Keratinocyte (primary cell): ENCODE measurements around the gene RBP5. TPM values are rescaled to one million over a fixed set of nuclear protein-coding genes. Genes with fewer than 3 reads are reported as not detected.

Source experiments
- DNase-seq: peaks from one replicate; pipeline ENCODE4 v3.0.0-alpha.2; 2011; ENCODE audit warnings: low read depth, missing footprints, low spot score
- FAIRE-seq: peaks from 2 replicates; lab custom pipeline; 2011; peaks lifted over from hg19 to GRCh38; lab: Jason Lieb, UNC
- H2AFZ ChIP-seq: 2 replicates; pipeline ENCODE4 v1.6.0; 2012; ENCODE audit warnings: low read length, control low read depth, inconsistent platforms; ENCODE audit not compliant: control insufficient read depth
- H3K27ac ChIP-seq: 2 replicates; pipeline ENCODE4 v1.5.1; 2011; ENCODE audit warnings: low read length; ENCODE audit not compliant: control insufficient read depth, insufficient read depth
- H3K27me3 ChIP-seq: 3 replicates; pipeline ENCODE4 v1.6.0; 2011; ENCODE audit warnings: low read length; ENCODE audit not compliant: control insufficient read depth, insufficient read depth; ENCODE audit errors: extremely low read depth
- H3K36me3 ChIP-seq, 2 experiments: 2 replicates in 1 of 2; 3 replicates in 1 of 2; pipeline ENCODE4 v1.5.1; 2011; ENCODE audit warnings: low read length in 2 of 2, mild to moderate bottlenecking in 1 of 2; ENCODE audit not compliant: control insufficient read depth in 2 of 2, insufficient read depth in 2 of 2; ENCODE audit errors: extremely low read depth in 1 of 2
- H3K4me1 ChIP-seq: 3 replicates; pipeline ENCODE4 v1.5.1; 2011; ENCODE audit warnings: low read length; ENCODE audit not compliant: control insufficient read depth, insufficient read depth; ENCODE audit errors: extremely low read depth
- H3K4me2 ChIP-seq: 3 replicates; pipeline ENCODE4 v1.6.0; 2011; ENCODE audit warnings: low read depth, low read length; ENCODE audit not compliant: control insufficient read depth, insufficient read depth; ENCODE audit errors: extremely low read depth
- H3K4me3 ChIP-seq, 3 experiments: fragments of 200-600 bp in 1 of 3; sonication (generic) in 1 of 3; 2 replicates in 2 of 3; 3 replicates in 1 of 3; pipeline ENCODE4 v1.5.1; 2011 to 2016; ENCODE audit warnings: low read length in 3 of 3, mild to moderate bottlenecking in 3 of 3, control low read depth in 2 of 3, inconsistent platforms in 1 of 3, low read depth in 1 of 3, mixed read lengths in 1 of 3, mixed run types in 1 of 3, moderate library complexity in 1 of 3; ENCODE audit not compliant: control insufficient read depth in 2 of 3, insufficient read depth in 2 of 3; ENCODE audit errors: extremely low read depth in 1 of 3
- H3K79me2 ChIP-seq: 2 replicates; pipeline ENCODE4 v1.6.0; 2012; ENCODE audit warnings: low read length; ENCODE audit not compliant: control insufficient read depth, insufficient read depth
- H3K9ac ChIP-seq: 3 replicates; pipeline ENCODE4 v1.6.0; 2011; ENCODE audit warnings: low read length; ENCODE audit not compliant: control insufficient read depth, insufficient read depth; ENCODE audit errors: extremely low read depth
- H3K9me1 ChIP-seq: 3 replicates; pipeline ENCODE4 v1.6.0; 2011; ENCODE audit warnings: low read length; ENCODE audit not compliant: control insufficient read depth, insufficient read depth; ENCODE audit errors: extremely low read depth
- H3K9me3 ChIP-seq: 2 replicates; pipeline ENCODE4 v1.5.1; 2012; ENCODE audit warnings: low read depth, low read length; ENCODE audit not compliant: control insufficient read depth
- H4K20me1 ChIP-seq: 3 replicates; pipeline ENCODE4 v1.6.0; 2011; ENCODE audit warnings: low read length; ENCODE audit not compliant: control insufficient read depth, insufficient read depth; ENCODE audit errors: extremely low read depth
- EZH2 ChIP-seq: IDR thresholded peaks from one replicate; pipeline ENCODE4 v1.6.1; 2012; ENCODE audit warnings: inconsistent platforms, mild to moderate bottlenecking, low read length, moderate library complexity
- dilution Hi-C: fragments of 300-500 bp; cut with MboI; formaldehyde crosslinking; loops from one replicate; pipeline ENCODE4 v1.7.0; 2020; ENCODE audit warnings: low sequenced_read_pairs; ENCODE audit not compliant: extremely low pct_ligation_motif_present
- polyA plus RNA-seq, 5 experiments: library from polyadenylated mRNA; depleted of rRNA in 3 of 5; stranded (reverse) in 3 of 5; stranded (forward) in 1 of 5; unstranded in 1 of 5; fragments of >200 nt; gene quantifications; 1 replicate in 1 of 5; 2 replicates in 3 of 5; 3 replicates in 1 of 5; pipeline versions ENCODE4 v1.2.1 to v1.2.3, GENCODE V29; 2011 to 2012; ENCODE audit warnings: missing spikeins in 2 of 5, low read depth in 1 of 5, low replicate concordance in 1 of 5
- TF ChIP-seq, protein P1 (sequence below), 3 experiments: IDR thresholded peaks in 1 of 3; conservative IDR thresholded peaks in 1 of 3; optimal IDR thresholded peaks in 1 of 3; 2 replicates in 2 of 3; 3 replicates in 1 of 3; pipeline versions ENCODE3 to v1.5.1; 2011; ENCODE audit warnings: low read length in 3 of 3, mild to moderate bottlenecking in 3 of 3, moderate library complexity in 2 of 3, control low read depth in 1 of 3, inconsistent platforms in 1 of 3; ENCODE audit not compliant: insufficient read depth in 2 of 3; ENCODE audit errors: extremely low read depth in 1 of 3

The RBP5 gene
- polyA plus RNA-seq, 1 donor (not counting 4 experiments of a cell fraction or from before 2014, with no cell fraction given): not detected

DNA sequence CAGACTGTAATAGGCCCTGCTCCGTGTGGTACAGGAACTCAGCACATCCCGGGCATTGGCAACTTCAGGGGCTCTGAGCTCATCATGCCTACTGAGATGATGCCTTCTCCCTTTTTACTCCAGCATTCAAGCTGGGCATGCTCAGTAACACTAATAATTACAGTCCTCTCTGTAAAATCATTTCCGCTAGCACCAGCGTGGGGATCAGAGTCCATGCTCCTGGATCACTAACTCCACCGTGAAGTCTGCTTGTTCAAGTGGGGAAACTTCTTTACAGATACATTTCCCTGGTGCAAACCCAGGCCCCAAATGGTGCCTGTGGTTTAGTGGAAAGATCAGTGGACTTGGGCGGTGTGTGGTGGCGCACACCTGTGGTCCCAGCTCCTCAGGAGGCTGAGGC is 18.2 kb upstream of the RBP5 start:
- Histone ChIP-seq H3K9me1 (no peaks in the 10 kb centered on the region), H3K27ac (no peak overlapping the region), H2AFZ (no peak overlapping the region), H3K4me1 (no peaks in the 10 kb centered on the region), H3K4me2 (no peak overlapping the region), H3K27me3 (no peaks in the 10 kb centered on the region), H3K9me3 (no peaks in the 10 kb centered on the region), H3K4me3 (no peak overlapping the region), H3K9ac (no peak overlapping the region), H3K36me3 (peaks cover 18 to 36% of the 10 kb centered on the region in 2 experiments), H4K20me1 (no peaks in the 10 kb centered on the region), H3K79me2 (no peaks in the 10 kb centered on the region)
- FAIRE-seq: no peak
- DNase-seq: no peak
- TF ChIP-seq, protein P1, sequence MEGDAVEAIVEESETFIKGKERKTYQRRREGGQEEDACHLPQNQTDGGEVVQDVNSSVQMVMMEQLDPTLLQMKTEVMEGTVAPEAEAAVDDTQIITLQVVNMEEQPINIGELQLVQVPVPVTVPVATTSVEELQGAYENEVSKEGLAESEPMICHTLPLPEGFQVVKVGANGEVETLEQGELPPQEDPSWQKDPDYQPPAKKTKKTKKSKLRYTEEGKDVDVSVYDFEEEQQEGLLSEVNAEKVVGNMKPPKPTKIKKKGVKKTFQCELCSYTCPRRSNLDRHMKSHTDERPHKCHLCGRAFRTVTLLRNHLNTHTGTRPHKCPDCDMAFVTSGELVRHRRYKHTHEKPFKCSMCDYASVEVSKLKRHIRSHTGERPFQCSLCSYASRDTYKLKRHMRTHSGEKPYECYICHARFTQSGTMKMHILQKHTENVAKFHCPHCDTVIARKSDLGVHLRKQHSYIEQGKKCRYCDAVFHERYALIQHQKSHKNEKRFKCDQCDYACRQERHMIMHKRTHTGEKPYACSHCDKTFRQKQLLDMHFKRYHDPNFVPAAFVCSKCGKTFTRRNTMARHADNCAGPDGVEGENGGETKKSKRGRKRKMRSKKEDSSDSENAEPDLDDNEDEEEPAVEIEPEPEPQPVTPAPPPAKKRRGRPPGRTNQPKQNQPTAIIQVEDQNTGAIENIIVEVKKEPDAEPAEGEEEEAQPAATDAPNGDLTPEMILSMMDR (optimal IDR thresholded peaks at IDR 0.05 in 1 of 3, IDR thresholded peaks at IDR 0.05 in 1 of 3, conservative IDR thresholded peaks at IDR 0.05 in 1 of 3; ENCODE audit: extremely low read depth in 1 of 3, insufficient read depth in 2 of 3, low read length in 3 of 3): no peak
- TF ChIP-seq EZH2: no peak
- dilution Hi-C loops: no loop called here

DNA sequence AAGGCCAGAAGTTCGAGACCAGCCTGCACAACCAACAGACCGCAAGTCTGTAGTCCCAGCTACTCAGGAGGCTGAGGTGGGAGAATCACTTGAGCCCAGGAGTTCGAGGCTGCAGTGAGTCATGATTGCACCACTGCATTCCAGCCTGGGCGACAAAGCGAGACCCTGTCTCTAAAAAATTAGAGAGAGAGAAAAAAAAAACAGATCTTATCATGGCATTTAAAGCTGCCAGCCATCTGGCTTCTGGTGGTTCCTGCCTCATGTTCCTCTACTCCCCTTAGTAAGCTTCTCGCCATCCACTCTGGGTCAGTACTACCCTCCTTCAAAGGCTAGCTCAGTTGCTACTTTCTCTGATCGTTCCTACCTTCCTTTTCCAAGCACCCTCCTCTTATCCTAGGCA is 17.5 kb upstream of the RBP5 start:
- Histone ChIP-seq H3K9me1 (no peaks in the 10 kb centered on the region), H3K9me3 (no peaks in the 10 kb centered on the region), H4K20me1 (no peaks in the 10 kb centered on the region), H3K9ac (no peak overlapping the region), H3K79me2 (no peaks in the 10 kb centered on the region), H3K27me3 (no peaks in the 10 kb centered on the region), H3K36me3 (peaks cover 18 to 38% of the 10 kb centered on the region in 2 experiments), H2AFZ (no peak overlapping the region), H3K27ac (no peak overlapping the region), H3K4me2 (no peak overlapping the region), H3K4me1 (no peaks in the 10 kb centered on the region), H3K4me3 (no peak overlapping the region)
- DNase-seq (no peak), FAIRE-seq (no peak)
- no peak for TF ChIP-seq EZH2
- TF ChIP-seq, protein P1 (optimal IDR thresholded peaks at IDR 0.05 in 1 of 3, IDR thresholded peaks at IDR 0.05 in 1 of 3, conservative IDR thresholded peaks at IDR 0.05 in 1 of 3; ENCODE audit: extremely low read depth in 1 of 3, insufficient read depth in 2 of 3, low read length in 3 of 3): no peak
- dilution Hi-C loops: no loop called here
